Mesenchymal stem cell (in vitro differentiated cells and primary cell): ENCODE measurements around the gene PTGES2.

Source experiments
- DNase-seq: peaks from one replicate; pipeline ENCODE4 v3.0.0-alpha.2; 2013
- H2AFZ ChIP-seq: one replicate; pipeline ENCODE4 v1.6.1; 2013; ENCODE audit warnings: low read depth, mild to moderate bottlenecking, control low read depth, inconsistent platforms, low read length, moderate library complexity
- H2AK5ac ChIP-seq: 2 replicates; pipeline ENCODE4 v1.6.1; 2013; ENCODE audit warnings: low read length, moderate library complexity, mild to moderate bottlenecking, inconsistent platforms; ENCODE audit not compliant: severe bottlenecking
- H2BK120ac ChIP-seq: one replicate; pipeline ENCODE4 v1.6.1; 2013; ENCODE audit warnings: low read depth, mild to moderate bottlenecking, inconsistent platforms, low read length, moderate library complexity
- H2BK12ac ChIP-seq, 2 experiments: one replicate each; pipeline ENCODE4 v1.6.1; 2013; ENCODE audit warnings: inconsistent platforms in 2 of 2, low read length in 2 of 2, mild to moderate bottlenecking in 2 of 2, moderate library complexity in 2 of 2, control low read depth in 1 of 2
- H2BK15ac ChIP-seq: one replicate; pipeline ENCODE4 v1.6.1; 2013; ENCODE audit warnings: mild to moderate bottlenecking, low read depth, inconsistent platforms; ENCODE audit not compliant: poor library complexity, severe bottlenecking
- H2BK5ac ChIP-seq: 2 replicates; pipeline ENCODE4 v1.6.1; 2013; ENCODE audit warnings: low read depth, mild to moderate bottlenecking, low read length, control low read depth, inconsistent platforms; ENCODE audit not compliant: poor library complexity, severe bottlenecking
- H3K14ac ChIP-seq, 2 experiments: one replicate each; pipeline ENCODE4 v1.6.1; 2013; ENCODE audit warnings: inconsistent platforms in 2 of 2, low read length in 2 of 2, control low read depth in 1 of 2, mild to moderate bottlenecking in 1 of 2, moderate library complexity in 1 of 2
- H3K18ac ChIP-seq, 2 experiments: one replicate each; pipeline ENCODE4 v1.6.1; 2013; ENCODE audit warnings: inconsistent platforms in 2 of 2, low read length in 2 of 2, control low read depth in 1 of 2, low read depth in 1 of 2, mild to moderate bottlenecking in 1 of 2
- H3K23ac ChIP-seq, 2 experiments: one replicate each; pipeline ENCODE4 v1.6.1; 2013; ENCODE audit warnings: inconsistent platforms in 2 of 2, low read length in 2 of 2, mild to moderate bottlenecking in 2 of 2, moderate library complexity in 2 of 2, control low read depth in 1 of 2
- H3K27ac ChIP-seq: 2 replicates; pipeline ENCODE4 v1.5.1; 2013; ENCODE audit warnings: mild to moderate bottlenecking, moderate library complexity, low read length, control low read depth, inconsistent platforms; ENCODE audit not compliant: poor library complexity, severe bottlenecking
- H3K27me3 ChIP-seq, 2 experiments: 2 replicates each; pipeline versions ENCODE4 v1.6.1 to v1.7.0; 2013; ENCODE audit warnings: low read length in 2 of 2, mild to moderate bottlenecking in 2 of 2, moderate library complexity in 2 of 2, control low read depth in 1 of 2, inconsistent platforms in 1 of 2; ENCODE audit not compliant: control insufficient read depth in 1 of 2, insufficient read depth in 1 of 2
- H3K36me3 ChIP-seq, 2 experiments: 2 replicates each; pipeline versions ENCODE4 v1.6.1 to v1.7.0; 2013; ENCODE audit warnings: low read length in 2 of 2, control low read depth in 1 of 2, inconsistent platforms in 1 of 2, low read depth in 1 of 2, mild to moderate bottlenecking in 1 of 2; ENCODE audit not compliant: insufficient read depth in 2 of 2, control insufficient read depth in 1 of 2
- H3K4ac ChIP-seq, 2 experiments: one replicate each; pipeline ENCODE4 v1.6.1; 2013; ENCODE audit warnings: inconsistent platforms in 2 of 2, low read length in 2 of 2, mild to moderate bottlenecking in 2 of 2, moderate library complexity in 2 of 2, control low read depth in 1 of 2, low read depth in 1 of 2
- H3K4me1 ChIP-seq: 2 replicates; pipeline ENCODE4 v1.6.1; 2013; ENCODE audit warnings: low read depth, low read length, control low read depth; ENCODE audit not compliant: control insufficient read depth, insufficient read depth
- H3K4me2 ChIP-seq: 2 replicates; pipeline ENCODE4 v1.6.1; 2013; ENCODE audit warnings: low read length, mild to moderate bottlenecking, inconsistent platforms; ENCODE audit not compliant: poor library complexity, severe bottlenecking
- H3K4me3 ChIP-seq, 2 experiments: 2 replicates each; pipeline versions ENCODE4 v1.5.1 to v1.7.0; 2013; ENCODE audit warnings: low read length in 2 of 2, mild to moderate bottlenecking in 2 of 2, control low read depth in 1 of 2, low read depth in 1 of 2; ENCODE audit not compliant: insufficient read depth in 1 of 2
- H3K79me1 ChIP-seq: replicated peaks from 2 replicates; pipeline ENCODE4 v1.6.1; 2013; ENCODE audit warnings: mild to moderate bottlenecking, control low read depth, low read length, inconsistent platforms; ENCODE audit not compliant: poor library complexity, severe bottlenecking
- H3K9ac ChIP-seq: 2 replicates; pipeline ENCODE4 v1.7.0; 2013; ENCODE audit warnings: mild to moderate bottlenecking, low read length, moderate library complexity
- H3K9me3 ChIP-seq: 2 replicates; pipeline ENCODE4 v1.7.0; 2013; ENCODE audit warnings: mild to moderate bottlenecking, low read length; ENCODE audit not compliant: control insufficient read depth
- H4K8ac ChIP-seq: one replicate; pipeline ENCODE4 v1.6.1; 2013; ENCODE audit warnings: inconsistent platforms, mild to moderate bottlenecking, low read length, moderate library complexity
- H4K91ac ChIP-seq: one replicate; pipeline ENCODE4 v1.6.1; 2013; ENCODE audit warnings: mild to moderate bottlenecking, low read length, inconsistent platforms
- WGBS: methylation state at CpG from one replicate; pipeline ENCODE4 v1.1.7; 2013; ENCODE audit warnings: mixed read lengths; 5-methylcytosine and 5-hydroxymethylcytosine counted together

Gene PTGES2

GRCh38 chr9:128149001-128149701 lies 21.6 kb upstream of the PTGES2 start, which contains the start of gene LCN2:
TSS of gene LCN2 (plus strand) at chr9:128149453. CDS start at chr9:128149526, 73 bp downstream.
- Histone ChIP-seq H3K23ac (no peak within 1 kb of the TSS), H3K79me1 (no peaks in the 10 kb centered on the region), H3K4me3 (no peak within 1 kb of the TSS), H3K4me2 (no peak within 1 kb of the TSS), H3K9me3 (no peaks in the 10 kb centered on the region), H3K27ac (no peak within 1 kb of the TSS), H4K91ac (no peak within 1 kb of the TSS), H2BK15ac (peak within 1 kb of the TSS; percentile 12), H3K9ac (no peak within 1 kb of the TSS), H3K36me3 (no peaks in the 10 kb centered on the region), H2BK5ac (no peak within 1 kb of the TSS), H3K18ac (no peak within 1 kb of the TSS), H3K4me1 (peaks cover 8% of the 10 kb centered on the region), H3K27me3 (peaks cover 0 to 25% of the 10 kb centered on the region in 2 experiments), H2BK12ac (no peak within 1 kb of the TSS), H2AFZ (no peak within 1 kb of the TSS), H3K4ac (no peak within 1 kb of the TSS), H3K14ac (no peak within 1 kb of the TSS), H4K8ac (no peak within 1 kb of the TSS), H2AK5ac (no peak within 1 kb of the TSS), H2BK120ac (no peak within 1 kb of the TSS)
- no peak for DNase-seq
- WGBS: 88% methylated on average over 9 of the region's 9 CpGs

GRCh38 chr9:128148509-128149000 lies 21.0 kb upstream of the PTGES2 start:
- H2AK5ac ChIP-seq: no peak overlapping the region
- no peak overlapping the region for H3K4me2 ChIP-seq
- no peak overlapping the region for H3K18ac ChIP-seq
- H2AFZ ChIP-seq: no peak overlapping the region
- peaks cover 0 to 25% of the 10 kb centered on the region in 2 experiments for H3K27me3 ChIP-seq
- no peak for DNase-seq
- no peak overlapping the region for H4K8ac ChIP-seq
- H3K14ac ChIP-seq: no peak overlapping the region
- H3K4ac ChIP-seq: no peak overlapping the region
- no peak overlapping the region for H3K27ac ChIP-seq
- no peak overlapping the region for H3K4me3 ChIP-seq
- H2BK12ac ChIP-seq: no peak overlapping the region
- H3K9me3 ChIP-seq: no peaks in the 10 kb centered on the region
- H3K36me3 ChIP-seq: no peaks in the 10 kb centered on the region
- H3K23ac ChIP-seq: no peak overlapping the region
- no peak overlapping the region for H2BK120ac ChIP-seq
- 100% methylated on average over 4 of the region's 5 CpGs for WGBS
- no peak overlapping the region for H2BK15ac ChIP-seq
- H3K4me1 ChIP-seq: peaks cover 6% of the 10 kb centered on the region
- H2BK5ac ChIP-seq: no peak overlapping the region
- no peaks in the 10 kb centered on the region for H3K79me1 ChIP-seq
- H3K9ac ChIP-seq: no peak overlapping the region
- no peak overlapping the region for H4K91ac ChIP-seq

- H3K79me1 ChIP-seq: no peaks in the 10 kb centered on the region
- H3K4me1 ChIP-seq: peaks cover 2% of the 10 kb centered on the region
- no peak for DNase-seq
- no peak overlapping the region for H2BK12ac ChIP-seq
- no peak overlapping the region for H3K14ac ChIP-seq
- H2BK5ac ChIP-seq: no peak overlapping the region
- H3K27ac ChIP-seq: no peak overlapping the region
- WGBS: 82% methylated on average over 8 of the region's 8 CpGs
- H3K27me3 ChIP-seq: peaks cover 0 to 25% of the 10 kb centered on the region in 2 experiments
- H4K91ac ChIP-seq: no peak overlapping the region
- H3K9ac ChIP-seq: no peak overlapping the region
- no peak overlapping the region for H3K4me2 ChIP-seq
- no peak overlapping the region for H2AFZ ChIP-seq
- H2AK5ac ChIP-seq: no peak overlapping the region
- H3K4me3 ChIP-seq: no peak overlapping the region
- H3K18ac ChIP-seq: no peak overlapping the region
- no peak overlapping the region for H3K23ac ChIP-seq
- H3K36me3 ChIP-seq: no peaks in the 10 kb centered on the region
- H4K8ac ChIP-seq: no peak overlapping the region
- no peak overlapping the region for H2BK15ac ChIP-seq
- H3K4ac ChIP-seq: no peak overlapping the region
- no peaks in the 10 kb centered on the region for H3K9me3 ChIP-seq
- H2BK120ac ChIP-seq: no peak overlapping the region
Measured at GRCh38 chr9:128146591-128147120, 19.1 kb upstream of the PTGES2 start.

GRCh38 chr9:128145951-128146351 lies 18.4 kb upstream of the PTGES2 start:
- no peak overlapping the region for H3K4ac ChIP-seq
- no peak overlapping the region for H2BK15ac ChIP-seq
- H3K18ac ChIP-seq: no peak overlapping the region
- no peak overlapping the region for H4K91ac ChIP-seq
- no peak overlapping the region for H2BK12ac ChIP-seq
- no peak overlapping the region for H2BK5ac ChIP-seq
- no peaks in the 10 kb centered on the region for H3K36me3 ChIP-seq
- H2AFZ ChIP-seq: no peak overlapping the region
- H2BK120ac ChIP-seq: no peak overlapping the region
- no peak overlapping the region for H3K23ac ChIP-seq
- H3K4me3 ChIP-seq: no peak overlapping the region
- peaks cover 2% of the 10 kb centered on the region for H3K4me1 ChIP-seq
- H3K79me1 ChIP-seq: no peaks in the 10 kb centered on the region
- H3K9me3 ChIP-seq: no peaks in the 10 kb centered on the region
- no peak overlapping the region for H3K14ac ChIP-seq
- H4K8ac ChIP-seq: no peak overlapping the region
- DNase-seq: no peak
- 85% methylated on average over 13 of the region's 13 CpGs for WGBS
- no peak overlapping the region for H3K27ac ChIP-seq
- peaks cover 0 to 22% of the 10 kb centered on the region in 2 experiments for H3K27me3 ChIP-seq
- no peak overlapping the region for H3K4me2 ChIP-seq
- no peak overlapping the region for H3K9ac ChIP-seq
- no peak overlapping the region for H2AK5ac ChIP-seq
